SJCRH30 (cell line): ENCODE data around the gene CD81. TPM values are rescaled to one million over a fixed set of nuclear protein-coding genes. Genes with fewer than 3 reads are reported as not detected.

Source experiments
- DNase-seq, 2 experiments: peaks; one replicate each; pipeline ENCODE4 v3.0.0-alpha.2; 2015 to 2020
- H3K27ac ChIP-seq: fragments of 250-450 bp; sonication (Bioruptor Pico); 2 replicates; pipeline ENCODE4 v1.5.1; 2020; ENCODE audit warnings: mild to moderate bottlenecking, moderate library complexity
- H3K27me3 ChIP-seq: fragments of 250-450 bp; sonication (Bioruptor Pico); 2 replicates; pipeline ENCODE4 v1.5.1; 2020; ENCODE audit warnings: mild to moderate bottlenecking, moderate library complexity
- H3K36me3 ChIP-seq: fragments of 250-450 bp; sonication (Bioruptor Pico); 2 replicates; pipeline ENCODE4 v1.5.1; 2020; ENCODE audit warnings: mild to moderate bottlenecking, moderate library complexity
- H3K4me1 ChIP-seq: fragments of 250-450 bp; sonication (Bioruptor Pico); 2 replicates; pipeline ENCODE4 v1.5.1; 2020; ENCODE audit warnings: mild to moderate bottlenecking, moderate library complexity
- H3K4me3 ChIP-seq: fragments of 250-450 bp; sonication (Bioruptor Pico); 2 replicates; pipeline ENCODE4 v1.5.1; 2020; ENCODE audit warnings: mild to moderate bottlenecking, moderate library complexity
- H3K9me3 ChIP-seq: fragments of 250-450 bp; sonication (Bioruptor Pico); replicated peaks from 2 replicates; pipeline ENCODE4 v1.5.1; 2020; ENCODE audit warnings: mild to moderate bottlenecking, moderate library complexity
- total RNA-seq: library from RNA; depleted of rRNA; stranded (reverse); fragments of >200 nt; shearing (Covaris generic); gene quantifications from 2 replicates; pipeline ENCODE4 v1.2.3, GENCODE V29; 2014

Gene CD81
- total RNA-seq, 1 experiment from 2014 or later, result 95.3 TPM

- no peaks in the 10 kb centered on the region for H3K9me3 ChIP-seq
- peak; percentile 34 to 51 for DNase-seq
- H3K27me3 ChIP-seq, result no peaks in the 10 kb centered on the region
- peaks cover 29% of the 10 kb centered on the region for H3K4me1 ChIP-seq
- no peaks in the 10 kb centered on the region for H3K36me3 ChIP-seq
- no peak overlapping the region for H3K4me3 ChIP-seq
- no peak overlapping the region for H3K27ac ChIP-seq
These were observed 10.3 kb downstream of the CD81 start for GRCh38 chr11:2387266-2387987.

DNA sequence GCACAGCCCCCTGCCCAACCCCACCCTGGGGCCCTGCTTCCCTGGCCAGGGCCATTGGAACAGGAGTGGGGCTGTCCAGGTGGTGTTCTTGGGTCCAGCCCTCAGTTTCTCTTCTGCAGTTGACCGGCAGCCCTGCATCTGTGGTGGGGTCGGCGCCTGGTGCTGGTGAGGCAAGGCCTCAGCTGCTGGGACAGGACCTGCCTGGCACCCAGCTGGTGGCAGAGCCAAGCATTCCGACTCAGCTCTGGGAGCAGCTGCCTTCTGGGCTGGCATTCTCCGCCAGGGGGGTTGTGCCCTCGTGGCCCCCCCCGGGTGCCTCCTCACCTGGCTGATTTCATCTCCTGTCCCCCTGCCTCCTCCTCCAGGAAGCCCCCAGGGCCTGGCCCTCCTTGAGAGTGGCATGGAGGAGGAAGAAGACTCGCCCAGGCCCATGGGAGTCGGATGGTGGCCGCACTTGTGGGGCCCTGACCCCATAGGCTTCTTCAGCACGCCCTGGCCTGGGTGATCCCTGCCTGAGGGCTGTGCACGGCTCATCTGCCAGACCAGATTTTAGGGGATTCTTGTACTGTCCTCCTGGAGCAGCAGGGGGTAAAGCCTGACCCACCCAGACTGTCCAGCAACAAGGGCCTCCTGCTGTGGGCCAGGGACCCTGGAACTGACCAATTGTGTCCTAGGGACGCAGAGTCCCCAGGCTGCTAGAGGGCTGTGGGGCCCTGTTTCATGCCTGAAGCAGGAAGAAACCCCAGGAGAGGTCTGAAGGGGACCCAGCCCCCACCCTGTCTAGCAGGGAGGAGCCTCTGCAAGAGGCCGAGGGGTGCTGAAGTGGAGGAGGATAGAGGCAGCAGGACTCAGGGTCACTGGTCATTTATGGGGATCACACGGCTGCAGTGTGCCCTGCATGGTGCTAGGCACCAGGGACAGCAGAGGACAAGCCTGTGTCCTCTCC, 11.6 kb downstream of the CD81 start:
- H3K4me3 ChIP-seq, result no peak overlapping the region
- H3K27ac ChIP-seq, result no peak overlapping the region
- no peak for DNase-seq
- no peaks in the 10 kb centered on the region for H3K27me3 ChIP-seq
- H3K36me3 ChIP-seq, result no peaks in the 10 kb centered on the region
- H3K9me3 ChIP-seq, result no peaks in the 10 kb centered on the region
- H3K4me1 ChIP-seq, result peaks cover 20% of the 10 kb centered on the region; the same call in 1 of the 2 replicates

DNA sequence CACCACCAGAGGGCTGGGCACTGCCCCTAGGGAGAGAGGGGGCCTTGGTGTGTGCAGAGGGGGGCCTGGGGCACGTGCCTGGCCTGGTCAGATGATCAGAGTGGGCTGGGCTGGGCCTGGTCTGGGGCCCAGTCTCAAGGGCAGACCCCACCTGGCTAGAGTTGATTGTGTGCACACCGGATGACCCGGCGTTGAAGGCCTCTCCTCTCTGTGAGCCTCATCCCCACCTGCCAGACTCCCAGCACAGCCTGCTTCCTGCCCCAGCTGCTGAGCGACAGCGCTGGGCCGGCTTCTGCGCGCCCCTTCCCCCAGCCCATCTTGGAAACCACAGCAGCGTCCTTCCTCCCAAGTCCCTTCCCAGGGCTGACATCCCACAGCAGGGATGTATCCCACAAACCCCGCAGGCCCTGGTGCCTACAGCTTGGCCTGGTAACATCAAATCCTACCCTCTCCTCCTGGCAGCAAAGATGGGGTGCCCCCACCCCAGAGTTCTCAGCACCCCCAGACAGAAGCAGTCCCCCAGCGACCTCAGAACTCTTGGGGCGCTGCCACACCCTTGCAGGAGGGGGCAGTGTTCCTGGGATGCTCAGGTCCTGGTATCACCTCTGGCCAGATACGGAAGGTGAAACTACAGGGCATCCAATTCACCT, 12.4 kb downstream of the CD81 start:
- no peak for DNase-seq
- no peak overlapping the region for H3K4me3 ChIP-seq
- H3K36me3 ChIP-seq, result no peaks in the 10 kb centered on the region; the same call in 1 of the 2 replicates
- H3K27me3 ChIP-seq, result no peaks in the 10 kb centered on the region
- no peak overlapping the region for H3K27ac ChIP-seq
- peaks cover 20% of the 10 kb centered on the region; the same call in 1 of the 2 replicates for H3K4me1 ChIP-seq
- H3K9me3 ChIP-seq, result no peaks in the 10 kb centered on the region

GRCh38 chr11:2390091-2390724, 13.1 kb downstream of the CD81 start:
- Histone ChIP-seq H3K27me3 (no peaks in the 10 kb centered on the region), H3K27ac (no peak overlapping the region), H3K4me1 (peaks cover 20% of the 10 kb centered on the region; the same call in 1 of the 2 replicates), H3K9me3 (no peaks in the 10 kb centered on the region), H3K36me3 (no peaks in the 10 kb centered on the region; the same call in 1 of the 2 replicates), H3K4me3 (no peak overlapping the region)
- no peak for DNase-seq

DNA sequence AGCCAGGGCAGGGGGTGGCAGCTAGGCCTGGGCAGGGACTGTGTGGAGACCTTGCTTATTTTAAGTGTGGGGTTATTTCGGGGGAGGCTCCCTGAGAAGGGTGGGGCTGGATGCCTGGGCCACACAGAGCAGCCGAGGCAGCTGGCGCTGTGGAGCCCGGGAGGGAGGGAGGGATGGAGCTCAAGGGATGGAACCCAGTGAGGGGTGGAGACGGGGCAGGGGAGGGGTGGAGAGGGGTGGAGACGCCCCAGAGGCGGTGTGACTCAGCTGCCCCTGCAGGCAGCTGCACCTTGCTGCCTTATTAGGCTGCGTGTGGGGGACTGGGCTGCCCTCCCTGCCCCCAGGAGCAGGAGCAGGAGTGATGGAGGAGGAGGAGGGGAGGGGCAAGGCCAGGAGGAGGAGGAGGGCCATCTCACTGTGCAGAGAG, 13.6 kb downstream of the CD81 start:
- Histone ChIP-seq H3K9me3 (no peaks in the 10 kb centered on the region), H3K36me3 (no peaks in the 10 kb centered on the region; the same call in 1 of the 2 replicates), H3K4me1 (peaks cover 20% of the 10 kb centered on the region; the same call in 1 of the 2 replicates), H3K27ac (no peak overlapping the region), H3K4me3 (no peak overlapping the region), H3K27me3 (no peaks in the 10 kb centered on the region)
- peak; percentile 61 to 68 for DNase-seq

DNA sequence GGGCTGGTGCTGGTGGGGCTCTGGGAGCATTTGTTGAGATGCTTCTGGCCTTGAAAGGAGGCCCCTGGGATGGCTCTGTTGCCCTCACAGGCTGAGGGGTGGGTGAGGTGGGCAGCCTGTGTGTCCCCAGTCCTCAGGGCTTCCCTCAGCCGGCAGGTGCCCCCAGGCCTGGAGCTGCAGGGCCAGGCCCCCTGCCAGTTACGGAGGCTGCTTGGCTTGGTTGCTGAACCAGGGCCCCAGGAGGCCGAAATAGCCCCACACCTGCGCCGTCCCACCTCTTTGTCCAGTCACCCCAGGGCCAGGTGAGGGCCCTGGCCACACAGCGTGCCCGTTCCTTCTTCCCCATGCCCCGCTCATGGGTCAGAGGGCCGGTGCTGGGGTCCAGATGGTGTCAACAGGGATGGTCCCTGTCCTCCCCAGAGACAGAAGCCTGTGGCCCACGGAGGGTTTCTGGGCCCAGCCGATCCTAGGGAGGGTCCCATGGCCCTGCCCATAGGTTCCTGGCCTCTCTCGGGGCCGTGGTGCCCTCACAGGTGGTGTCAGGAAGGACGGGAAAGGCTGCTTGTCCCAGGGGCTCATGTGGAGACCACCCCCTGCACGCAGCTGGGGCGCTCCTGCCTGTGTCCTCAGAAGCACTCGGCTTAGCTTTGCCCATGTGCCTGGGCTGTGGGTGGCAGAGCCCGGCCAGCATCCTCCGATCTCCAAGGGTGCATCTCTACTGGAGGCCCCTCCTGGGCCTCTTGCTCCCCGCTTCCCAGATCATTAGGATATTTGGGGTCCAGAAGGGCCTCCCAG, 14.3 kb downstream of the CD81 start:
- Histone ChIP-seq H3K9me3 (no peaks in the 10 kb centered on the region), H3K36me3 (no peaks in the 10 kb centered on the region; the same call in 1 of the 2 replicates), H3K27me3 (no peaks in the 10 kb centered on the region), H3K27ac (no peak overlapping the region), H3K4me3 (no peak overlapping the region), H3K4me1 (peaks cover 20% of the 10 kb centered on the region; the same call in 1 of the 2 replicates)
- no peak for DNase-seq

DNA sequence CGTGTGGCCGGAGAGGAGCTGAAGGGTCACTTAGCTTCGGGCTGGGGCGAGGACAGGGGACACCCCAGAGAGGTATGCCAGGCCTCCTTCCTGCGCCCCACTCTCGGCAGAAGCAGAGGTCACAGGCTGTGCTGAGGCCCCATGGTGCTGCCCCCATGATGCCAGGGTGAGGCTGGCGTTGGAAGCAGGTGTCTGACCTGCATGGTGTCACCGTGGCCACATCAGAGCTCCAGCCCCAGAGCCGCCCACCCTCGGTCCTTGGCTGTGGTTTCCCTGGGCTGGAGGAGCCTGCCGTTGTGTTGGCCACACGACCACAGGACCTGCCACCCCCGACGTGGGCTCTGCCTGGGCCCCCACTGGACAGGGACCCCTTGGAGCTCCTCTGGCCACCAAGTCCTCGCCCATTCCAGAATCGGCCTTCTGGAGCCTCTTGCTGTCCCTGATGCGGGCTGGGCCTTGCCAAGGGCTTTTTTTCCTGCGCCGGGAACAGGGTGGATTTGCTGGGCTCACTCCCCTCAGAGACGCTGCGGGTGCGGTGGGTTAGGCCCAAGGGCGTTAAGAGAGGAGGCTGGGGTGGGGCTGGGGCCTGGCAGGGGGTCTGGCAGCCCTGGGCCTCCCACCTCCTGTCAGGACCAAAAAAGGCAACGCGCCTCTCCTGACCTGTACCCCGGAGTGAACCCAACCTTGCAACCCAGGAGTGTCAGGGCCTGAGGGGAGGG, 15.3 kb downstream of the CD81 start:
- peaks cover 15% of the 10 kb centered on the region; the same call in 1 of the 2 replicates for H3K4me1 ChIP-seq
- H3K4me3 ChIP-seq, result no peak overlapping the region
- H3K27me3 ChIP-seq, result no peaks in the 10 kb centered on the region
- H3K27ac ChIP-seq, result no peak overlapping the region
- no peaks in the 10 kb centered on the region; the same call in 1 of the 2 replicates for H3K36me3 ChIP-seq
- H3K9me3 ChIP-seq, result no peaks in the 10 kb centered on the region
- no peak for DNase-seq

GRCh38 chr11:2393111-2393868, 16.2 kb downstream of the CD81 start:
- H3K4me1 ChIP-seq, result peaks cover 13% of the 10 kb centered on the region; the same call in 1 of the 2 replicates
- H3K9me3 ChIP-seq, result no peaks in the 10 kb centered on the region
- H3K4me3 ChIP-seq, result no peak overlapping the region
- no peak for DNase-seq
- no peaks in the 10 kb centered on the region; the same call in 1 of the 2 replicates for H3K36me3 ChIP-seq
- H3K27me3 ChIP-seq, result no peaks in the 10 kb centered on the region
- no peak overlapping the region for H3K27ac ChIP-seq

DNA sequence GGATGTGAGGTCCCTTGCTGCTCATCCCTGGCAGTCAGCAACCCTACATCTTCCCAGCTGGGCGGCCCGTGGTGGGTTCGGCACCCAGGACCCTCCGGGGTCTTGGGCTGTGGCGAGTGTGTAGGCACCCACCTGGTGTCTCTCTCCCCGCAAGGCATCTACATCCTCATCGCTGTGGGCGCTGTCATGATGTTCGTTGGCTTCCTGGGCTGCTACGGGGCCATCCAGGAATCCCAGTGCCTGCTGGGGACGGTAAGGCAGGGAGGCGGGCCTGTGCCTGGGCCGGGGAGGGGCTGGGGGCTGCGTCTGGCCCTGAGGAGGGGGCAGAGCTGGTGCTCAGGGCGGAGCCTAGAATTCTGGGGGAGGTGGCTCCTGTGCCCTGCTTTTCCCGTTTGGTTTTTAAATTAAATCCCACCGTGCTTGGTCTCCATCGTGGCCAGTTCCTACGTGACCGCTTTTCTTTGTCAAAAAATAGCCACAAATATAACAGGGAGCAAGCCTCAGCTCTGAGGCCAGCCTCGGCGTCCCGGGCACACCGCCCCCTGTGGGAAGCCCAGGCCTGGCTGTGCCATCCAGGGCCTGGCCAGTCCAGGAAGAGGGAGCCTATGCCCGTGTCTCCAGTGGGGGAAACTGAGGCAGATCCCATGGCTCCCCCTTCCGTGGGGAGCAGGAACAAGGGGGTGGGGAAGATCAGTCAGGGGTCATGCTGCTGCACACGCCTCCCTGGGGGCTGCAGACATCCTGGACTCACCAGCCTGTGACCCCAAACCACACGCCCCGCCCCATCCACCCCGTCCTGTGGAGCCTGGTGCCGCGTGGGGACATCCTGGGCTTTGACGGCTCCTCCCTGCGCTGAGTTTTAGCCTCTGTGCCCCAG, 17.1 kb downstream of the CD81 start:
- H3K9me3 ChIP-seq, result no peaks in the 10 kb centered on the region
- peaks cover 9% of the 10 kb centered on the region; the same call in 1 of the 2 replicates for H3K4me1 ChIP-seq
- no peaks in the 10 kb centered on the region; the same call in 1 of the 2 replicates for H3K36me3 ChIP-seq
- no peak for DNase-seq
- H3K4me3 ChIP-seq, result no peak overlapping the region
- H3K27ac ChIP-seq, result no peak overlapping the region
- H3K27me3 ChIP-seq, result no peaks in the 10 kb centered on the region

GRCh38 chr11:2394818-2395105, 17.7 kb downstream of the CD81 start:
- no peak for DNase-seq
- Histone ChIP-seq H3K36me3 (no peaks in the 10 kb centered on the region; the same call in 1 of the 2 replicates), H3K27me3 (no peaks in the 10 kb centered on the region), H3K4me3 (no peak overlapping the region), H3K27ac (no peak overlapping the region), H3K9me3 (no peaks in the 10 kb centered on the region), H3K4me1 (peaks cover 9% of the 10 kb centered on the region; the same call in 1 of the 2 replicates)

- H3K9me3 ChIP-seq, result no peaks in the 10 kb centered on the region
- no peaks in the 10 kb centered on the region for H3K27me3 ChIP-seq
- DNase-seq, result no peak
- peaks cover 6% of the 10 kb centered on the region; the same call in 1 of the 2 replicates for H3K4me1 ChIP-seq
- H3K36me3 ChIP-seq, result no peaks in the 10 kb centered on the region; the same call in 1 of the 2 replicates
- no peak overlapping the region for H3K27ac ChIP-seq
- no peak overlapping the region for H3K4me3 ChIP-seq
These were observed 18.2 kb downstream of the CD81 start for GRCh38 chr11:2395211-2395730.
